IPS-18a (cell line): Measurements from ENCODE around the gene MRPL11.
A peak's percentile ranks its signal among the peaks of the same experiment; 100 is the strongest.

Source experiments
- H3K27ac ChIP-seq: one replicate; pipeline ENCODE4 v1.5.1; 2013; ENCODE audit warnings: low read length
- H3K27me3 ChIP-seq: one replicate; pipeline ENCODE4 v1.6.1; 2013; ENCODE audit warnings: mild to moderate bottlenecking, low read length; ENCODE audit not compliant: control insufficient read depth, insufficient read depth
- H3K36me3 ChIP-seq: one replicate; pipeline ENCODE4 v1.6.1; 2013; ENCODE audit warnings: low read depth, low read length; ENCODE audit not compliant: control insufficient read depth
- H3K4me1 ChIP-seq: one replicate; pipeline ENCODE4 v1.6.1; 2013; ENCODE audit warnings: low read depth, low read length; ENCODE audit not compliant: control insufficient read depth
- H3K4me3 ChIP-seq: one replicate; pipeline ENCODE4 v1.5.1; 2013; ENCODE audit warnings: low read length
- H3K9ac ChIP-seq: one replicate; pipeline ENCODE4 v1.6.1; 2013; ENCODE audit warnings: mild to moderate bottlenecking, low read length, moderate library complexity
- H3K9me3 ChIP-seq: one replicate; pipeline ENCODE4 v1.6.1; 2013; ENCODE audit warnings: low read depth, low read length; ENCODE audit not compliant: control insufficient read depth

MRPL11 gene

GRCh38 chr11:66438504-66439466 lies at the start of gene MRPL11:
MRPL11 (minus strand) TSS chr11:66438848; CDS start chr11:66438754, 94 bp downstream.
- no peaks in the 10 kb centered on the region for H3K4me1 ChIP-seq
- no peaks in the 10 kb centered on the region for H3K27me3 ChIP-seq
- peak within 1 kb of the TSS; percentile 100 for H3K27ac ChIP-seq
- peak within 1 kb of the TSS; percentile 95 for H3K9ac ChIP-seq
- no peaks in the 10 kb centered on the region for H3K9me3 ChIP-seq
- peak within 1 kb of the TSS; percentile 94 for H3K4me3 ChIP-seq
- peaks cover 24% of the 10 kb centered on the region for H3K36me3 ChIP-seq

GRCh38 chr11:66484806-66485380 lies 46.2 kb upstream of the MRPL11 start:
- peaks cover 23% of the 10 kb centered on the region for H3K36me3 ChIP-seq
- H3K4me3 ChIP-seq, result no peak overlapping the region
- no peak overlapping the region for H3K27ac ChIP-seq
- no peaks in the 10 kb centered on the region for H3K9me3 ChIP-seq
- no peaks in the 10 kb centered on the region for H3K27me3 ChIP-seq
- H3K9ac ChIP-seq, result no peak overlapping the region
- no peaks in the 10 kb centered on the region for H3K4me1 ChIP-seq

GRCh38 chr11:66480117-66480938 lies 41.7 kb upstream of the MRPL11 start, which contains the start of gene DPP3:
DPP3 (plus strand) TSS chr11:66480434; CDS start chr11:66482201, 1,767 bp downstream.
- Histone ChIP-seq H3K4me1 (no peaks in the 10 kb centered on the region), H3K4me3 (peak within 1 kb of the TSS; percentile 91), H3K36me3 (peaks cover 10% of the 10 kb centered on the region), H3K9me3 (no peaks in the 10 kb centered on the region), H3K27ac (peak within 1 kb of the TSS; percentile 90), H3K9ac (peak within 1 kb of the TSS; percentile 91), H3K27me3 (no peaks in the 10 kb centered on the region)

GRCh38 chr11:66479394-66480116 lies 40.9 kb upstream of the MRPL11 start:
- H3K27ac ChIP-seq, result peak overlapping the region; percentile 88
- peaks cover 10% of the 10 kb centered on the region for H3K36me3 ChIP-seq
- H3K4me3 ChIP-seq, result peak overlapping the region; percentile 91

GRCh38 chr11:66478729-66479393 lies 40.2 kb upstream of the MRPL11 start:
- H3K4me1 ChIP-seq, result no peaks in the 10 kb centered on the region
- peak overlapping the region; percentile 88 for H3K27ac ChIP-seq
- no peaks in the 10 kb centered on the region for H3K9me3 ChIP-seq
- H3K27me3 ChIP-seq, result no peaks in the 10 kb centered on the region
- H3K36me3 ChIP-seq, result peaks cover 15% of the 10 kb centered on the region
- H3K4me3 ChIP-seq, result peak overlapping the region; percentile 91
- H3K9ac ChIP-seq, result peak overlapping the region; percentile 91

More at GRCh38 chr11:66479394-66480116, 40.9 kb upstream of the MRPL11 start:
- peak overlapping the region; percentile 91 for H3K9ac ChIP-seq
- H3K27me3 ChIP-seq, result no peaks in the 10 kb centered on the region
- no peaks in the 10 kb centered on the region for H3K9me3 ChIP-seq
- no peaks in the 10 kb centered on the region for H3K4me1 ChIP-seq

- Histone ChIP-seq H3K27ac (no peak overlapping the region), H3K4me3 (no peak overlapping the region), H3K4me1 (no peaks in the 10 kb centered on the region), H3K9me3 (no peaks in the 10 kb centered on the region), H3K27me3 (no peaks in the 10 kb centered on the region), H3K36me3 (peaks cover 10% of the 10 kb centered on the region), H3K9ac (no peak overlapping the region)
Measured at GRCh38 chr11:66477263-66478201, 38.9 kb upstream of the MRPL11 start.

- Histone ChIP-seq H3K27me3 (no peaks in the 10 kb centered on the region), H3K9ac (no peak overlapping the region), H3K4me1 (no peaks in the 10 kb centered on the region), H3K4me3 (no peak overlapping the region), H3K36me3 (peaks cover 11% of the 10 kb centered on the region), H3K27ac (no peak overlapping the region), H3K9me3 (no peaks in the 10 kb centered on the region)
Measured at GRCh38 chr11:66476841-66477251, 38.2 kb upstream of the MRPL11 start.

GRCh38 chr11:66476173-66476840 lies 37.7 kb upstream of the MRPL11 start:
- peaks cover 11% of the 10 kb centered on the region for H3K36me3 ChIP-seq
- H3K9ac ChIP-seq, result no peak overlapping the region

GRCh38 chr11:66475349-66476172 lies 36.9 kb upstream of the MRPL11 start:
- peaks cover 11% of the 10 kb centered on the region for H3K36me3 ChIP-seq
- H3K9me3 ChIP-seq, result no peaks in the 10 kb centered on the region
- H3K4me3 ChIP-seq, result no peak overlapping the region
- H3K27ac ChIP-seq, result no peak overlapping the region
- no peak overlapping the region for H3K9ac ChIP-seq
- H3K4me1 ChIP-seq, result no peaks in the 10 kb centered on the region
- no peaks in the 10 kb centered on the region for H3K27me3 ChIP-seq

More at GRCh38 chr11:66476173-66476840, 37.7 kb upstream of the MRPL11 start:
- no peak overlapping the region for H3K27ac ChIP-seq
- H3K27me3 ChIP-seq, result no peaks in the 10 kb centered on the region
- H3K4me1 ChIP-seq, result no peaks in the 10 kb centered on the region
- H3K4me3 ChIP-seq, result no peak overlapping the region
- no peaks in the 10 kb centered on the region for H3K9me3 ChIP-seq
